ENCODE results near the gene FTO. TPM values are rescaled to one million over a fixed set of nuclear protein-coding genes. Genes with fewer than 3 reads are reported as not detected.

FTO gene
- total RNA-seq, 1 experiment from 2014 or later: 57.4 TPM

DNA sequence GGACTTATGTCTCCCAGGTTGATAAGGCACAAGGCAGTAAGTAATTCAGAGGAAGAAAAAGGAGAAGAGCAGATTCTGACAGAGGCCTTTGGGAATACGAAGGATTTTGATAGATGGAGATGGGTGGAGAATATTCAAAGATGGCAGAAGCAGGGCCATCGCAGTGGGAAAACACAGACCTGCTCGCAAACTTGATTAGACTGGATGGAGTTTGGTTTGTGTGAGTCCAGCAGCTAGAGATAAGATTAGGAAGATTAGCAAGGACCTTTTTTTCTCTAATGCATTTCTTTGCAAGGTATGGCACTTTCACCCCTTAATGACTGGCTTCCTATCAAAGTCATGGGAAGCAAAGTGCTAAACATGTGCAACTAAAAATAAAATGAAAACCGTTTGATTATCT lies 196.7 kb downstream of the FTO start:
- Mint-ChIP-seq H3K27me3 (ENCODE audit: low read depth) (no peaks in the 10 kb centered on the region), H3K9me3 (peaks cover 4% of the 10 kb centered on the region; the same call in 1 of the 2 replicates), H3K4me3 (no peak overlapping the region), H3K27ac (no peak overlapping the region), H3K36me3 (no peaks in the 10 kb centered on the region), H3K4me1 (peaks cover 9% of the 10 kb centered on the region)
- CTCF ChIA-PET: no interaction called here
- POLR2A ChIA-PET: no interaction called here
- TF ChIP-seq ZNF232 (CRISPR knock-in tag; IDR thresholded peaks at IDR 0.05): no peak
- TF ChIP-seq, protein P1, sequence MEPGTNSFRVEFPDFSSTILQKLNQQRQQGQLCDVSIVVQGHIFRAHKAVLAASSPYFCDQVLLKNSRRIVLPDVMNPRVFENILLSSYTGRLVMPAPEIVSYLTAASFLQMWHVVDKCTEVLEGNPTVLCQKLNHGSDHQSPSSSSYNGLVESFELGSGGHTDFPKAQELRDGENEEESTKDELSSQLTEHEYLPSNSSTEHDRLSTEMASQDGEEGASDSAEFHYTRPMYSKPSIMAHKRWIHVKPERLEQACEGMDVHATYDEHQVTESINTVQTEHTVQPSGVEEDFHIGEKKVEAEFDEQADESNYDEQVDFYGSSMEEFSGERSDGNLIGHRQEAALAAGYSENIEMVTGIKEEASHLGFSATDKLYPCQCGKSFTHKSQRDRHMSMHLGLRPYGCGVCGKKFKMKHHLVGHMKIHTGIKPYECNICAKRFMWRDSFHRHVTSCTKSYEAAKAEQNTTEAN (CRISPR knock-in tag; IDR thresholded peaks at IDR 0.05): no peak
- no peak for TF ChIP-seq CBFB (CRISPR knock-in tag; IDR thresholded peaks at IDR 0.05; ENCODE audit: low read depth)
- no peak for TF ChIP-seq OVOL2 (CRISPR knock-in tag; IDR thresholded peaks at IDR 0.05; ENCODE audit: borderline replicate concordance)
- TF ChIP-seq, protein P2, sequence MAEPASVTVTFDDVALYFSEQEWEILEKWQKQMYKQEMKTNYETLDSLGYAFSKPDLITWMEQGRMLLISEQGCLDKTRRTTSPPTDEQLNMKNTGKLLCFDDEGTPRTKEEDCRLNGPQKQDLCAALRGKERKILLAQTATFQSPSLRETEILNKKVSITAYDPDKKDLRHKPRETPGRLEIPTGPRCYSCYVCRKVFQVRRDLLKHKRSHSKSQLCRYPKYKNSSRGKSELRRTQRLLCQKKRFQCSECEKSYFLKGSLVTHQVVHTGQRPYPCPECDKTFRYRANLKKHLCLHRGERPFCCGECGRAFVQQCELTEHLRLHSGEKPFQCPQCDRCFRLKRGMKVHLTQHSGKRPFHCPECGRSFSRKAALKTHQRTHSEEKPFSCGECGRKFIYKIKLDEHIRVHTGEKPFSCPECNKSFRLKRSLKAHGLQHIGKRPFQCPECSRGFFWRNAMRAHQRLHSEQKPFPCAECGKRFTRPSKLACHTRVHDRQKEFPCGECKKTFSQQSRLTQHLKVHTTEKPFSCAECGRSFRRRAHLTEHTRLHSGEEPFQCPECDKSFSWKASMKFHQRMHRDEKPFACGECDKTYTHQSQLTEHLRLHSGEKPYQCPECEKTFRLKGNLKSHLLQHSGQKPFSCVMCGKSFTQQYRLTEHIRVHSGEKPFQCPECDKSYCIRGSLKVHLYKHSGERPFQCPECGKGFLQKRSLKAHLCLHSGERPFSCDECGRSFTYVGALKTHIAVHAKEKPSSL (CRISPR knock-in tag; conservative IDR thresholded peaks at IDR 0.05): no peak
- no peak for TF ChIP-seq NR1H2 (CRISPR knock-in tag; IDR thresholded peaks at IDR 0.05)
- TF ChIP-seq, protein P3, sequence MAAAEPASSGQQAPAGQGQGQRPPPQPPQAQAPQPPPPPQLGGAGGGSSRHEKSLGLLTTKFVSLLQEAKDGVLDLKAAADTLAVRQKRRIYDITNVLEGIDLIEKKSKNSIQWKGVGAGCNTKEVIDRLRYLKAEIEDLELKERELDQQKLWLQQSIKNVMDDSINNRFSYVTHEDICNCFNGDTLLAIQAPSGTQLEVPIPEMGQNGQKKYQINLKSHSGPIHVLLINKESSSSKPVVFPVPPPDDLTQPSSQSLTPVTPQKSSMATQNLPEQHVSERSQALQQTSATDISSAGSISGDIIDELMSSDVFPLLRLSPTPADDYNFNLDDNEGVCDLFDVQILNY (CRISPR knock-in tag; IDR thresholded peaks at IDR 0.05): no peak
- TF ChIP-seq RELA (CRISPR knock-in tag; IDR thresholded peaks at IDR 0.05; ENCODE audit: borderline replicate concordance): no peak
- TF ChIP-seq PRRX2 (CRISPR knock-in tag; IDR thresholded peaks at IDR 0.05): no peak
- TF ChIP-seq, protein P4, sequence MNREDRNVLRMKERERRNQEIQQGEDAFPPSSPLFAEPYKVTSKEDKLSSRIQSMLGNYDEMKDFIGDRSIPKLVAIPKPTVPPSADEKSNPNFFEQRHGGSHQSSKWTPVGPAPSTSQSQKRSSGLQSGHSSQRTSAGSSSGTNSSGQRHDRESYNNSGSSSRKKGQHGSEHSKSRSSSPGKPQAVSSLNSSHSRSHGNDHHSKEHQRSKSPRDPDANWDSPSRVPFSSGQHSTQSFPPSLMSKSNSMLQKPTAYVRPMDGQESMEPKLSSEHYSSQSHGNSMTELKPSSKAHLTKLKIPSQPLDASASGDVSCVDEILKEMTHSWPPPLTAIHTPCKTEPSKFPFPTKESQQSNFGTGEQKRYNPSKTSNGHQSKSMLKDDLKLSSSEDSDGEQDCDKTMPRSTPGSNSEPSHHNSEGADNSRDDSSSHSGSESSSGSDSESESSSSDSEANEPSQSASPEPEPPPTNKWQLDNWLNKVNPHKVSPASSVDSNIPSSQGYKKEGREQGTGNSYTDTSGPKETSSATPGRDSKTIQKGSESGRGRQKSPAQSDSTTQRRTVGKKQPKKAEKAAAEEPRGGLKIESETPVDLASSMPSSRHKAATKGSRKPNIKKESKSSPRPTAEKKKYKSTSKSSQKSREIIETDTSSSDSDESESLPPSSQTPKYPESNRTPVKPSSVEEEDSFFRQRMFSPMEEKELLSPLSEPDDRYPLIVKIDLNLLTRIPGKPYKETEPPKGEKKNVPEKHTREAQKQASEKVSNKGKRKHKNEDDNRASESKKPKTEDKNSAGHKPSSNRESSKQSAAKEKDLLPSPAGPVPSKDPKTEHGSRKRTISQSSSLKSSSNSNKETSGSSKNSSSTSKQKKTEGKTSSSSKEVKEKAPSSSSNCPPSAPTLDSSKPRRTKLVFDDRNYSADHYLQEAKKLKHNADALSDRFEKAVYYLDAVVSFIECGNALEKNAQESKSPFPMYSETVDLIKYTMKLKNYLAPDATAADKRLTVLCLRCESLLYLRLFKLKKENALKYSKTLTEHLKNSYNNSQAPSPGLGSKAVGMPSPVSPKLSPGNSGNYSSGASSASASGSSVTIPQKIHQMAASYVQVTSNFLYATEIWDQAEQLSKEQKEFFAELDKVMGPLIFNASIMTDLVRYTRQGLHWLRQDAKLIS (CRISPR knock-in tag; IDR thresholded peaks at IDR 0.05; ENCODE audit: borderline replicate concordance): no peak
- TF ChIP-seq, protein P5, sequence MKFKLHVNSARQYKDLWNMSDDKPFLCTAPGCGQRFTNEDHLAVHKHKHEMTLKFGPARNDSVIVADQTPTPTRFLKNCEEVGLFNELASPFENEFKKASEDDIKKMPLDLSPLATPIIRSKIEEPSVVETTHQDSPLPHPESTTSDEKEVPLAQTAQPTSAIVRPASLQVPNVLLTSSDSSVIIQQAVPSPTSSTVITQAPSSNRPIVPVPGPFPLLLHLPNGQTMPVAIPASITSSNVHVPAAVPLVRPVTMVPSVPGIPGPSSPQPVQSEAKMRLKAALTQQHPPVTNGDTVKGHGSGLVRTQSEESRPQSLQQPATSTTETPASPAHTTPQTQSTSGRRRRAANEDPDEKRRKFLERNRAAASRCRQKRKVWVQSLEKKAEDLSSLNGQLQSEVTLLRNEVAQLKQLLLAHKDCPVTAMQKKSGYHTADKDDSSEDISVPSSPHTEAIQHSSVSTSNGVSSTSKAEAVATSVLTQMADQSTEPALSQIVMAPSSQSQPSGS (CRISPR knock-in tag; IDR thresholded peaks at IDR 0.05; ENCODE audit: borderline replicate concordance, low read depth): no peak
- TF ChIP-seq NFYB (CRISPR knock-in tag; conservative IDR thresholded peaks at IDR 0.05; ENCODE audit: low read depth): no peak
- no peak for TF ChIP-seq SMAD4 (CRISPR knock-in tag; IDR thresholded peaks at IDR 0.05)
- TF ChIP-seq, protein P6, sequence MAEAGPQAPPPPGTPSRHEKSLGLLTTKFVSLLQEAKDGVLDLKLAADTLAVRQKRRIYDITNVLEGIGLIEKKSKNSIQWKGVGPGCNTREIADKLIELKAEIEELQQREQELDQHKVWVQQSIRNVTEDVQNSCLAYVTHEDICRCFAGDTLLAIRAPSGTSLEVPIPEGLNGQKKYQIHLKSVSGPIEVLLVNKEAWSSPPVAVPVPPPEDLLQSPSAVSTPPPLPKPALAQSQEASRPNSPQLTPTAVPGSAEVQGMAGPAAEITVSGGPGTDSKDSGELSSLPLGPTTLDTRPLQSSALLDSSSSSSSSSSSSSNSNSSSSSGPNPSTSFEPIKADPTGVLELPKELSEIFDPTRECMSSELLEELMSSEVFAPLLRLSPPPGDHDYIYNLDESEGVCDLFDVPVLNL (CRISPR knock-in tag; IDR thresholded peaks at IDR 0.05; ENCODE audit: borderline replicate concordance, low read depth): no peak
- TF ChIP-seq ZNF423 (CRISPR knock-in tag; IDR thresholded peaks at IDR 0.05): no peak
- TF ChIP-seq, protein P7, sequence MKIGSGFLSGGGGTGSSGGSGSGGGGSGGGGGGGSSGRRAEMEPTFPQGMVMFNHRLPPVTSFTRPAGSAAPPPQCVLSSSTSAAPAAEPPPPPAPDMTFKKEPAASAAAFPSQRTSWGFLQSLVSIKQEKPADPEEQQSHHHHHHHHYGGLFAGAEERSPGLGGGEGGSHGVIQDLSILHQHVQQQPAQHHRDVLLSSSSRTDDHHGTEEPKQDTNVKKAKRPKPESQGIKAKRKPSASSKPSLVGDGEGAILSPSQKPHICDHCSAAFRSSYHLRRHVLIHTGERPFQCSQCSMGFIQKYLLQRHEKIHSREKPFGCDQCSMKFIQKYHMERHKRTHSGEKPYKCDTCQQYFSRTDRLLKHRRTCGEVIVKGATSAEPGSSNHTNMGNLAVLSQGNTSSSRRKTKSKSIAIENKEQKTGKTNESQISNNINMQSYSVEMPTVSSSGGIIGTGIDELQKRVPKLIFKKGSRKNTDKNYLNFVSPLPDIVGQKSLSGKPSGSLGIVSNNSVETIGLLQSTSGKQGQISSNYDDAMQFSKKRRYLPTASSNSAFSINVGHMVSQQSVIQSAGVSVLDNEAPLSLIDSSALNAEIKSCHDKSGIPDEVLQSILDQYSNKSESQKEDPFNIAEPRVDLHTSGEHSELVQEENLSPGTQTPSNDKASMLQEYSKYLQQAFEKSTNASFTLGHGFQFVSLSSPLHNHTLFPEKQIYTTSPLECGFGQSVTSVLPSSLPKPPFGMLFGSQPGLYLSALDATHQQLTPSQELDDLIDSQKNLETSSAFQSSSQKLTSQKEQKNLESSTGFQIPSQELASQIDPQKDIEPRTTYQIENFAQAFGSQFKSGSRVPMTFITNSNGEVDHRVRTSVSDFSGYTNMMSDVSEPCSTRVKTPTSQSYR (CRISPR knock-in tag; IDR thresholded peaks at IDR 0.05): no peak
- no peak for DNase-seq (ENCODE audit: low spot score)
- no peak for ATAC-seq
